ENCODE measurements around the gene KRTAP4-2. TPM values are rescaled to one million over a fixed set of nuclear protein-coding genes. Genes with fewer than 3 reads are reported as not detected.

The KRTAP4-2 gene
- total RNA-seq, 1 experiment from 2014 or later: not detected

DNA sequence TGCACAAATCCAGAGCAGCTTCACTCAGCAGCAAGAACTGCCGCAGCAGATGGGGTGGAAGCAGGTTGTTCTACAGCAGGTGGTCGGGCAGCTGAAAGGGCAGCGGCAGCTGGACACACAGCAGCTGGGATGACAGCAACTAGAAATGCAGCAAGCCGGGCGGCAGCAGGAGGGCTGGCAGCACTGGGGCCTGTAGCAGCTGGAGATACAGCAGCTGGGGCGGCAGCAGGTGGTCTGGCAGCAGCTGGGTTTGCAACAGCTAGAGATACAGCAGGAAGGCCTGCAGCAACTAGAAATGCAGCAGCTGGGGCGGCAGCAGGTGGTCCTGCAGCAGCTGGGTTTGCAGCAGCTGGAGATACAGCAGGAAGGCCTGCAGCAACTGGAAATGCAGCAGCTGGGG lies 10.5 kb downstream of the KRTAP4-2 start:
- TF ChIP-seq SP1 (IDR thresholded peaks at IDR 0.05; ENCODE audit: low read depth) (no peak), FOSL1 (IDR thresholded peaks at IDR 0.05; ENCODE audit: low read depth) (no peak), CBX3 (IDR thresholded peaks at IDR 0.05; ENCODE audit: low read depth) (no peak), TCF7L2 (IDR thresholded peaks at IDR 0.05; ENCODE audit: borderline replicate concordance, extremely low read depth, insufficient read depth, insufficient read length) (no peak), ZFX (IDR thresholded peaks at IDR 0.05) (no peak), YY1 (IDR thresholded peaks at IDR 0.05; ENCODE audit: extremely low read depth, insufficient replicate concordance, low read depth, low read length) (no peak)
- TF ChIP-seq, protein P1, sequence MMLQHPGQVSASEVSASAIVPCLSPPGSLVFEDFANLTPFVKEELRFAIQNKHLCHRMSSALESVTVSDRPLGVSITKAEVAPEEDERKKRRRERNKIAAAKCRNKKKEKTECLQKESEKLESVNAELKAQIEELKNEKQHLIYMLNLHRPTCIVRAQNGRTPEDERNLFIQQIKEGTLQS (IDR thresholded peaks at IDR 0.05): no peak
- TF ChIP-seq, protein P2, sequence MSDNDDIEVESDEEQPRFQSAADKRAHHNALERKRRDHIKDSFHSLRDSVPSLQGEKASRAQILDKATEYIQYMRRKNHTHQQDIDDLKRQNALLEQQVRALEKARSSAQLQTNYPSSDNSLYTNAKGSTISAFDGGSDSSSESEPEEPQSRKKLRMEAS (IDR thresholded peaks at IDR 0.05): no peak
- TF ChIP-seq, protein P3, sequence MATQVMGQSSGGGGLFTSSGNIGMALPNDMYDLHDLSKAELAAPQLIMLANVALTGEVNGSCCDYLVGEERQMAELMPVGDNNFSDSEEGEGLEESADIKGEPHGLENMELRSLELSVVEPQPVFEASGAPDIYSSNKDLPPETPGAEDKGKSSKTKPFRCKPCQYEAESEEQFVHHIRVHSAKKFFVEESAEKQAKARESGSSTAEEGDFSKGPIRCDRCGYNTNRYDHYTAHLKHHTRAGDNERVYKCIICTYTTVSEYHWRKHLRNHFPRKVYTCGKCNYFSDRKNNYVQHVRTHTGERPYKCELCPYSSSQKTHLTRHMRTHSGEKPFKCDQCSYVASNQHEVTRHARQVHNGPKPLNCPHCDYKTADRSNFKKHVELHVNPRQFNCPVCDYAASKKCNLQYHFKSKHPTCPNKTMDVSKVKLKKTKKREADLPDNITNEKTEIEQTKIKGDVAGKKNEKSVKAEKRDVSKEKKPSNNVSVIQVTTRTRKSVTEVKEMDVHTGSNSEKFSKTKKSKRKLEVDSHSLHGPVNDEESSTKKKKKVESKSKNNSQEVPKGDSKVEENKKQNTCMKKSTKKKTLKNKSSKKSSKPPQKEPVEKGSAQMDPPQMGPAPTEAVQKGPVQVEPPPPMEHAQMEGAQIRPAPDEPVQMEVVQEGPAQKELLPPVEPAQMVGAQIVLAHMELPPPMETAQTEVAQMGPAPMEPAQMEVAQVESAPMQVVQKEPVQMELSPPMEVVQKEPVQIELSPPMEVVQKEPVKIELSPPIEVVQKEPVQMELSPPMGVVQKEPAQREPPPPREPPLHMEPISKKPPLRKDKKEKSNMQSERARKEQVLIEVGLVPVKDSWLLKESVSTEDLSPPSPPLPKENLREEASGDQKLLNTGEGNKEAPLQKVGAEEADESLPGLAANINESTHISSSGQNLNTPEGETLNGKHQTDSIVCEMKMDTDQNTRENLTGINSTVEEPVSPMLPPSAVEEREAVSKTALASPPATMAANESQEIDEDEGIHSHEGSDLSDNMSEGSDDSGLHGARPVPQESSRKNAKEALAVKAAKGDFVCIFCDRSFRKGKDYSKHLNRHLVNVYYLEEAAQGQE (IDR thresholded peaks at IDR 0.05; ENCODE audit: low read depth): no peak
- H3K9ac ChIP-seq (ENCODE audit: low read length): no peak overlapping the region
- H3K79me2 ChIP-seq (ENCODE audit: insufficient read depth, low read length): no peaks in the 10 kb centered on the region
- intact Hi-C loops (cut with micrococcal nuclease): no loop called here
- no peaks in the 10 kb centered on the region for H3K9me2 ChIP-seq (ENCODE audit: insufficient read depth)
- ChIA-PET RAD21 (ENCODE audit: low non-redundant PET in 1 of 2, low total read pairs in 2 of 2, uncharacterized antibody in 2 of 2, unreplicated experiment in 2 of 2) (no interaction called here), CTCF (no interaction called here), POLR2A (interaction anchor here (0.7 kb wide), 1 partner anchor 106 kb away, joined by 3 read pairs; no protein-coding TSS in a partner anchor)
- no peaks in the 10 kb centered on the region for H3K4me1 ChIP-seq (ENCODE audit: control insufficient read depth in 1 of 2, insufficient read depth in 2 of 2, low read length in 2 of 2)
- DNase-seq (ENCODE audit: low read depth, low spot score) (no peak), ATAC-seq (no peak)
- no peak overlapping the region for H3K4me2 ChIP-seq (ENCODE audit: low read length)
- no peaks in the 10 kb centered on the region for H3K36me3 ChIP-seq (ENCODE audit: control insufficient read depth in 1 of 2, insufficient read depth in 2 of 2, low read length in 2 of 2)
- no peak overlapping the region for H3K4me3 ChIP-seq (replicated peaks in 1 of 2; ENCODE audit: low read depth in 1 of 2, low read length in 2 of 2)
- no peak overlapping the region for H2AFZ ChIP-seq (ENCODE audit: low read depth, low read length, poor library complexity, severe bottlenecking)
- no peaks in the 10 kb centered on the region for H4K20me1 ChIP-seq (ENCODE audit: insufficient read depth)
- BruUV-seq (replicated peaks): no TSS peak
- no peaks in the 10 kb centered on the region for H3K27me3 ChIP-seq (ENCODE audit: insufficient read depth, low read length)
- H3K27ac ChIP-seq (ENCODE audit: low read depth, low read length): no peak overlapping the region
- no peaks in the 10 kb centered on the region; a peak in 1 of 4 replicates for H3K9me3 ChIP-seq (ENCODE audit: control insufficient read depth in 1 of 2, insufficient read depth in 1 of 2, low read depth in 1 of 2, low read length in 2 of 2)
